ENCODE data around the gene CXCL12.

Gene CXCL12

GRCh38 chr10:44382981-44383748 lies 1.7 kb downstream of the CXCL12 start (continued):
- TF ChIP-seq ZNF8 (CRISPR knock-in tag; IDR thresholded peaks at IDR 0.05) = no peak

GRCh38 chr10:44382131-44382858 lies 2.6 kb downstream of the CXCL12 start:
- ATAC-seq = no peak

GRCh38 chr10:44380829-44381600 lies 3.9 kb downstream of the CXCL12 start:
- TF ChIP-seq ZFP3 (CRISPR knock-in tag; IDR thresholded peaks at IDR 0.05) (no peak), ZFP30 (CRISPR knock-in tag; IDR thresholded peaks at IDR 0.05) (no peak), PPARA (CRISPR knock-in tag; IDR thresholded peaks at IDR 0.05; ENCODE audit: borderline replicate concordance) (no peak), TOX (CRISPR knock-in tag; IDR thresholded peaks at IDR 0.05; ENCODE audit: borderline replicate concordance) (no peak), ZC3H10 (CRISPR knock-in tag; IDR thresholded peaks at IDR 0.05) (no peak), TSHZ2 (CRISPR knock-in tag; IDR thresholded peaks at IDR 0.05) (no peak)
- no peak for ATAC-seq

More at GRCh38 chr10:44382131-44382858, 2.6 kb downstream of the CXCL12 start:
- TF ChIP-seq CREB5 (CRISPR knock-in tag; IDR thresholded peaks at IDR 0.05; ENCODE audit: low read depth) (no peak), POU6F1 (CRISPR knock-in tag; IDR thresholded peaks at IDR 0.05; ENCODE audit: borderline replicate concordance, low read depth) (no peak), ZNF70 (CRISPR knock-in tag; IDR thresholded peaks at IDR 0.05) (no peak), TSHZ2 (CRISPR knock-in tag; IDR thresholded peaks at IDR 0.05) (no peak), CSRNP3 (CRISPR knock-in tag; IDR thresholded peaks at IDR 0.05) (no peak), RARB (CRISPR knock-in tag; IDR thresholded peaks at IDR 0.05) (no peak)

GRCh38 chr10:44379907-44380306 lies 5.0 kb downstream of the CXCL12 start:
- ATAC-seq = no peak
- TF ChIP-seq GLIS3 (CRISPR knock-in tag; IDR thresholded peaks at IDR 0.05) (no peak), ZFP3 (CRISPR knock-in tag; IDR thresholded peaks at IDR 0.05) (no peak), CSRNP3 (CRISPR knock-in tag; IDR thresholded peaks at IDR 0.05) (no peak), PPARA (CRISPR knock-in tag; IDR thresholded peaks at IDR 0.05; ENCODE audit: borderline replicate concordance) (no peak), RARB (CRISPR knock-in tag; IDR thresholded peaks at IDR 0.05) (no peak), TOX (CRISPR knock-in tag; IDR thresholded peaks at IDR 0.05; ENCODE audit: borderline replicate concordance) (no peak), ZNF70 (CRISPR knock-in tag; IDR thresholded peaks at IDR 0.05) (no peak), PATZ1 (CRISPR knock-in tag; IDR thresholded peaks at IDR 0.05; ENCODE audit: borderline replicate concordance) (no peak), ZC3H10 (CRISPR knock-in tag; IDR thresholded peaks at IDR 0.05) (no peak), ARNTL (CRISPR knock-in tag; IDR thresholded peaks at IDR 0.05; ENCODE audit: borderline replicate concordance, low read depth) (no peak), TCF4 (CRISPR knock-in tag; IDR thresholded peaks at IDR 0.05; ENCODE audit: borderline replicate concordance) (no peak)
